Measurements from ENCODE around the gene DENR. TPM values are rescaled to one million over a fixed set of nuclear protein-coding genes. Genes with fewer than 3 reads are reported as not detected.

Gene DENR
- polyA plus RNA-seq, 4 donors, result 85.1 to 111 (median 92.8) TPM

GRCh38 chr12:122813310-122813713, 60.7 kb downstream of the DENR start:
- DNase-seq (ENCODE audit: low read depth in 4 of 4, low spot score in 2 of 4), result no peak

- no peak for DNase-seq (ENCODE audit: low read depth in 4 of 4, low spot score in 2 of 4)
Measured at GRCh38 chr12:122819209-122819785, 66.7 kb downstream of the DENR start.

- no peak for DNase-seq (ENCODE audit: low read depth in 4 of 4, low spot score in 2 of 4)
Measured at GRCh38 chr12:122820138-122820537, 67.5 kb downstream of the DENR start.

Other genes starting within 250 kb of the DENR start
- 100 to 1,000 TPM; 161 to 249 (median 206) TPM for gene RSRC2, start 225.9 kb upstream of the DENR start, polyA plus RNA-seq (ENCODE audit: insufficient read length in 4 of 4)
- gene KNTC1, start 225.6 kb upstream of the DENR start, polyA plus RNA-seq (ENCODE audit: insufficient read length in 4 of 4), result 10 to 100 TPM; 28.1 to 56.4 (median 43.1) TPM
- gene HCAR2, start 49.5 kb upstream of the DENR start, polyA plus RNA-seq (ENCODE audit: insufficient read length in 4 of 4), result under 1 TPM; 0.27 to 0.59 (median 0.49) TPM
- gene HCAR3, start 36.0 kb upstream of the DENR start, polyA plus RNA-seq (ENCODE audit: insufficient read length in 4 of 4), result under 1 TPM; 0.14 to 0.56 (median 0.34) TPM
- 1 to 10 TPM; 2.0 to 3.6 (median 2.6) TPM for gene HCAR1, start 22.0 kb upstream of the DENR start, polyA plus RNA-seq (ENCODE audit: insufficient read length in 4 of 4)
- gene CCDC62, start 21.7 kb downstream of the DENR start, polyA plus RNA-seq (ENCODE audit: insufficient read length in 4 of 4), result under 1 TPM; 0.41 to 0.49 (median 0.46) TPM
- 100 to 1,000 TPM in 1 of 4 donors, 10 to 100 TPM in 3; 56.4 to 110 (median 83.4) TPM for gene HIP1R, start 82.6 kb downstream of the DENR start, polyA plus RNA-seq (ENCODE audit: insufficient read length in 4 of 4)
- gene VPS37B, start 143.3 kb downstream of the DENR start, polyA plus RNA-seq (ENCODE audit: insufficient read length in 4 of 4), result 10 to 100 TPM; 22.4 to 27.7 (median 26.4) TPM
- gene ABCB9, start 213.6 kb downstream of the DENR start, polyA plus RNA-seq (ENCODE audit: insufficient read length in 4 of 4), result 1 to 10 TPM; 4.8 to 9.4 (median 7.5) TPM
- gene OGFOD2, start 222.4 kb downstream of the DENR start, polyA plus RNA-seq (ENCODE audit: insufficient read length in 4 of 4), result 10 to 100 TPM; 12.9 to 22.5 (median 18.4) TPM
- 100 to 1,000 TPM; 166 to 237 (median 192) TPM for gene ARL6IP4, start 227.9 kb downstream of the DENR start, polyA plus RNA-seq (ENCODE audit: insufficient read length in 4 of 4)